Activated CD8-positive, alpha-beta memory T cell treated with anti-CD3 and anti-CD28 coated beads, Interleukin-2, amount 10 ng/mL, durations not matched to agents 7 days and 5 days (primary cell): ENCODE measurements around the gene AHI1. TPM values are rescaled to one million over a fixed set of nuclear protein-coding genes. Genes with fewer than 3 reads are reported as not detected.

Experiments used
- ATAC-seq: fragments of 150-1000 bp; cut with Tn5 transposase; one replicate; pipeline ENCODE4 v1.10.0; 2021; ENCODE audit warnings: moderate library complexity
- CTCF ChIA-PET: fragments of 350-600 bp; sonication (Branson Sonifier 250); formaldehyde crosslinking; loops from one replicate; lab custom pipeline; 2021; ENCODE audit warnings: antibody characterized with exemption; lab: Charles Lee
- DNase-seq: peaks from one replicate; pipeline ENCODE4 v3.0.0-alpha.2; 2020
- H3K27ac Mint-ChIP-seq: one replicate; pipeline ENCODE4 v1.8.0; 2021; ENCODE audit warnings: mild to moderate bottlenecking, mixed read lengths
- H3K27me3 Mint-ChIP-seq: one replicate; pipeline ENCODE4 v1.8.0; 2021; ENCODE audit warnings: mixed read lengths
- H3K36me3 Mint-ChIP-seq: one replicate; pipeline ENCODE4 v1.8.0; 2021; ENCODE audit warnings: mild to moderate bottlenecking, mixed read lengths
- H3K4me1 Mint-ChIP-seq: one replicate; pipeline ENCODE4 v1.8.0; 2021; ENCODE audit warnings: mixed read lengths
- H3K4me3 Mint-ChIP-seq: one replicate; pipeline ENCODE4 v1.8.0; 2021; ENCODE audit warnings: mild to moderate bottlenecking, moderate library complexity, mixed read lengths
- H3K9me3 Mint-ChIP-seq: one replicate; pipeline ENCODE4 v1.8.0; 2022; ENCODE audit warnings: low read depth, mixed read lengths
- total RNA-seq, 2 experiments: library from RNA; stranded (reverse); gene quantifications; one replicate each; pipeline ENCODE4 v1.2.3, GENCODE V29; 2021

AHI1 gene
- total RNA-seq, 2 experiments from 2014 or later: 29.8 to 88.0 TPM

GRCh38 chr6:135475292-135475886 lies 22.2 kb downstream of the AHI1 start:
- Mint-ChIP-seq H3K4me1 (no peaks in the 10 kb centered on the region), H3K36me3 (peaks cover 39% of the 10 kb centered on the region), H3K4me3 (no peak overlapping the region), H3K27me3 (no peaks in the 10 kb centered on the region), H3K9me3 (peaks cover 19% of the 10 kb centered on the region), H3K27ac (no peak overlapping the region)
- CTCF ChIA-PET: interaction anchor here (1.1 to 1.6 kb wide), 3 partner anchors 10 to 21 kb away, joined by 3 to 5 read pairs (median 4); no protein-coding TSS in a partner anchor
- no peak for DNase-seq
- ATAC-seq: no peak

GRCh38 chr6:135474362-135474761 lies 23.2 kb downstream of the AHI1 start:
- H3K36me3 Mint-ChIP-seq: peaks cover 35% of the 10 kb centered on the region
- no peaks in the 10 kb centered on the region for H3K4me1 Mint-ChIP-seq

GRCh38 chr6:135465903-135466302 lies 31.6 kb downstream of the AHI1 start:
- CTCF ChIA-PET: no interaction called here
- Mint-ChIP-seq H3K9me3 (peaks cover 3% of the 10 kb centered on the region), H3K27ac (no peak overlapping the region), H3K4me1 (peaks cover 7% of the 10 kb centered on the region), H3K4me3 (no peak overlapping the region), H3K27me3 (no peaks in the 10 kb centered on the region), H3K36me3 (peaks cover 52% of the 10 kb centered on the region)
- no peak for ATAC-seq
- no peak for DNase-seq

More at GRCh38 chr6:135474362-135474761, 23.2 kb downstream of the AHI1 start:
- H3K27me3 Mint-ChIP-seq: no peaks in the 10 kb centered on the region
- H3K9me3 Mint-ChIP-seq: peaks cover 12% of the 10 kb centered on the region
- H3K27ac Mint-ChIP-seq: no peak overlapping the region
- no peak overlapping the region for H3K4me3 Mint-ChIP-seq
- CTCF ChIA-PET: interaction anchor here (0.7 to 1.6 kb wide), 3 partner anchors 22 to 752 kb away, joined by 3 read pairs; no protein-coding TSS in a partner anchor
- DNase-seq (no peak), ATAC-seq (no peak)

GRCh38 chr6:135465307-135465706 lies 32.2 kb downstream of the AHI1 start:
- H3K27me3 Mint-ChIP-seq: no peaks in the 10 kb centered on the region
- H3K36me3 Mint-ChIP-seq: peaks cover 49% of the 10 kb centered on the region
- H3K4me1 Mint-ChIP-seq: peaks cover 10% of the 10 kb centered on the region
- DNase-seq (no peak), ATAC-seq (no peak)
- H3K27ac Mint-ChIP-seq: no peak overlapping the region
- peaks cover under 1% of the 10 kb centered on the region for H3K9me3 Mint-ChIP-seq
- CTCF ChIA-PET: no interaction called here
- no peak overlapping the region for H3K4me3 Mint-ChIP-seq

GRCh38 chr6:135464634-135465033 lies 32.9 kb downstream of the AHI1 start:
- H3K9me3 Mint-ChIP-seq: no peaks in the 10 kb centered on the region
- ATAC-seq (no peak), DNase-seq (no peak)
- no peaks in the 10 kb centered on the region for H3K27me3 Mint-ChIP-seq
- peaks cover 46% of the 10 kb centered on the region for H3K36me3 Mint-ChIP-seq
- peak overlapping the region; percentile 8 for H3K27ac Mint-ChIP-seq
- H3K4me3 Mint-ChIP-seq: no peak overlapping the region
- peaks cover 11% of the 10 kb centered on the region for H3K4me1 Mint-ChIP-seq
- CTCF ChIA-PET: no interaction called here

GRCh38 chr6:135461208-135461607 lies 36.3 kb downstream of the AHI1 start:
- DNase-seq (no peak), ATAC-seq (no peak)
- Mint-ChIP-seq H3K9me3 (no peaks in the 10 kb centered on the region), H3K27me3 (no peaks in the 10 kb centered on the region), H3K36me3 (peaks cover 37% of the 10 kb centered on the region), H3K27ac (no peak overlapping the region), H3K4me3 (no peak overlapping the region), H3K4me1 (peaks cover 11% of the 10 kb centered on the region)
- CTCF ChIA-PET: no interaction called here

- H3K27me3 Mint-ChIP-seq: no peaks in the 10 kb centered on the region
- CTCF ChIA-PET: no interaction called here
- H3K36me3 Mint-ChIP-seq: peaks cover 18% of the 10 kb centered on the region
- H3K4me1 Mint-ChIP-seq: peaks cover 3% of the 10 kb centered on the region
- no peaks in the 10 kb centered on the region for H3K9me3 Mint-ChIP-seq
- H3K27ac Mint-ChIP-seq: no peak overlapping the region
- H3K4me3 Mint-ChIP-seq: no peak overlapping the region
- ATAC-seq (no peak), DNase-seq (no peak)
Observed at GRCh38 chr6:135458051-135458450, 39.5 kb downstream of the AHI1 start.

- Mint-ChIP-seq H3K4me3 (no peak overlapping the region), H3K27me3 (no peaks in the 10 kb centered on the region), H3K9me3 (no peaks in the 10 kb centered on the region), H3K27ac (no peak overlapping the region), H3K4me1 (peaks cover 9% of the 10 kb centered on the region), H3K36me3 (peaks cover 6% of the 10 kb centered on the region)
- DNase-seq (no peak), ATAC-seq (no peak)
- CTCF ChIA-PET: interaction anchor here (0.9 to 2.5 kb wide), 3 partner anchors 44 to 775 kb away, joined by 3 to 15 read pairs (median 4); no protein-coding TSS in a partner anchor
Observed at GRCh38 chr6:135451617-135452190, 45.8 kb downstream of the AHI1 start.

- DNase-seq (no peak), ATAC-seq (no peak)
- no peak overlapping the region for H3K4me3 Mint-ChIP-seq
- no peaks in the 10 kb centered on the region for H3K27me3 Mint-ChIP-seq
- no peak overlapping the region for H3K27ac Mint-ChIP-seq
- CTCF ChIA-PET: interaction anchor here (1.4 to 2.5 kb wide), 3 partner anchors 12 to 777 kb away, joined by 3 to 15 read pairs (median 4); no protein-coding TSS in a partner anchor
- H3K36me3 Mint-ChIP-seq: peaks cover 9% of the 10 kb centered on the region
- H3K9me3 Mint-ChIP-seq: no peaks in the 10 kb centered on the region
- peaks cover 9% of the 10 kb centered on the region for H3K4me1 Mint-ChIP-seq
Observed at GRCh38 chr6:135449246-135449645, 48.3 kb downstream of the AHI1 start.

- Mint-ChIP-seq H3K4me1 (peaks cover 20% of the 10 kb centered on the region), H3K4me3 (peak overlapping the region; percentile 17), H3K36me3 (peaks cover 7% of the 10 kb centered on the region), H3K27me3 (no peaks in the 10 kb centered on the region), H3K9me3 (no peaks in the 10 kb centered on the region), H3K27ac (no peak overlapping the region)
- ATAC-seq (peak; percentile 54), DNase-seq (no peak)
- CTCF ChIA-PET: interaction anchor here (1.3 kb wide), 1 partner anchor 8 kb away, joined by 4 read pairs; no protein-coding TSS in a partner anchor
Observed at GRCh38 chr6:135440087-135440792, 57.3 kb downstream of the AHI1 start.

- Mint-ChIP-seq H3K4me3 (no peak overlapping the region), H3K27ac (no peak overlapping the region), H3K36me3 (peaks cover 7% of the 10 kb centered on the region), H3K4me1 (peaks cover 20% of the 10 kb centered on the region), H3K27me3 (no peaks in the 10 kb centered on the region), H3K9me3 (no peaks in the 10 kb centered on the region)
- CTCF ChIA-PET: interaction anchor here (0.5 to 1.3 kb wide), 3 partner anchors 9 to 102 kb away, joined by 3 to 4 read pairs (median 3); no protein-coding TSS in a partner anchor
- DNase-seq: no peak
- ATAC-seq: peak; percentile 47
Observed at GRCh38 chr6:135439549-135439948, 58.0 kb downstream of the AHI1 start.

GRCh38 chr6:135438907-135439535 lies 58.5 kb downstream of the AHI1 start:
- DNase-seq (no peak), ATAC-seq (peak; percentile 67)
- CTCF ChIA-PET: interaction anchor here (0.5 to 1.3 kb wide), 3 partner anchors 9 to 101 kb away, joined by 3 to 4 read pairs (median 3); no protein-coding TSS in a partner anchor
- H3K36me3 Mint-ChIP-seq: peaks cover 4% of the 10 kb centered on the region
- H3K4me3 Mint-ChIP-seq: no peak overlapping the region
- H3K9me3 Mint-ChIP-seq: no peaks in the 10 kb centered on the region
- H3K4me1 Mint-ChIP-seq: peaks cover 20% of the 10 kb centered on the region
- no peak overlapping the region for H3K27ac Mint-ChIP-seq
- no peaks in the 10 kb centered on the region for H3K27me3 Mint-ChIP-seq

- CTCF ChIA-PET: no interaction called here
- H3K27me3 Mint-ChIP-seq: no peaks in the 10 kb centered on the region
- H3K27ac Mint-ChIP-seq: no peak overlapping the region
- H3K36me3 Mint-ChIP-seq: peaks cover 9% of the 10 kb centered on the region
- H3K4me3 Mint-ChIP-seq: no peak overlapping the region
- ATAC-seq (no peak), DNase-seq (no peak)
- peaks cover 13% of the 10 kb centered on the region for H3K4me1 Mint-ChIP-seq
- H3K9me3 Mint-ChIP-seq: no peaks in the 10 kb centered on the region
Observed at GRCh38 chr6:135434991-135435390, 62.5 kb downstream of the AHI1 start.
